GM06990 (cell line): ENCODE data around the gene OR9A4.

Experiments
- DNase-seq: peaks from one replicate; pipeline ENCODE4 v3.0.0-alpha.2; 2011; ENCODE audit not compliant: insufficient read length; ENCODE audit errors: extremely low read depth
- H3K27me3 ChIP-seq: replicated peaks from 2 replicates; pipeline ENCODE4 v1.6.0; 2011; ENCODE audit warnings: low read length; ENCODE audit not compliant: control insufficient read depth, insufficient read depth
- H3K36me3 ChIP-seq: 2 replicates; pipeline ENCODE4 v1.5.1; 2011; ENCODE audit warnings: low read length; ENCODE audit not compliant: control insufficient read depth, insufficient read depth
- H3K4me3 ChIP-seq: replicated peaks from 2 replicates; pipeline ENCODE4 v1.5.1; 2011; ENCODE audit warnings: low read depth, mild to moderate bottlenecking, control low read depth, low read length
- TF ChIP-seq, protein P1 (sequence below): IDR thresholded peaks from 2 replicates; pipeline ENCODE4 v1.5.1; 2011; ENCODE audit warnings: low read length, control low read depth, mild to moderate bottlenecking, inconsistent platforms; ENCODE audit not compliant: insufficient read depth, poor library complexity, severe bottlenecking

Gene OR9A4

DNA sequence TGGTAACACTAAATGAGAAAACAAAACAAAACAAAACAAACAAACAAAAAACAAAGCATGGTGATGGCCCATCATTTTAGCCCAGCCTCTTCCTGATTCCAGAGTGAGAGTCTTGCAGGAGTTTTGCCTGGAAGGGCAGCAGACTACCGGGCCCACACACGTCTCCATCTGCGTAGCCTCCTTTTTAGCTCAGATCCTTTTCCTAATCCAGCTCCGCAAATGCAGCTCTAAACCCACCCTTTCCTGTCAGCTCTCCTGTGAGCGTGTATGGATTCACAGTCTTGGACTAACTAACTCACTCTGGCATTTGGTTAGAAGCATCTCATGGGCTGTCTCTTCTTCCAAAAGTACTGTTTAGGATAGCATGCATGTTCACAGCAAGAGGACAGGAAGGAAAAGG is 14.0 kb downstream of the OR9A4 start:
- no peak overlapping the region for H3K4me3 ChIP-seq
- H3K27me3 ChIP-seq = no peaks in the 10 kb centered on the region; the same call in 1 of the 2 replicates
- no peaks in the 10 kb centered on the region for H3K36me3 ChIP-seq
- TF ChIP-seq, protein P1, sequence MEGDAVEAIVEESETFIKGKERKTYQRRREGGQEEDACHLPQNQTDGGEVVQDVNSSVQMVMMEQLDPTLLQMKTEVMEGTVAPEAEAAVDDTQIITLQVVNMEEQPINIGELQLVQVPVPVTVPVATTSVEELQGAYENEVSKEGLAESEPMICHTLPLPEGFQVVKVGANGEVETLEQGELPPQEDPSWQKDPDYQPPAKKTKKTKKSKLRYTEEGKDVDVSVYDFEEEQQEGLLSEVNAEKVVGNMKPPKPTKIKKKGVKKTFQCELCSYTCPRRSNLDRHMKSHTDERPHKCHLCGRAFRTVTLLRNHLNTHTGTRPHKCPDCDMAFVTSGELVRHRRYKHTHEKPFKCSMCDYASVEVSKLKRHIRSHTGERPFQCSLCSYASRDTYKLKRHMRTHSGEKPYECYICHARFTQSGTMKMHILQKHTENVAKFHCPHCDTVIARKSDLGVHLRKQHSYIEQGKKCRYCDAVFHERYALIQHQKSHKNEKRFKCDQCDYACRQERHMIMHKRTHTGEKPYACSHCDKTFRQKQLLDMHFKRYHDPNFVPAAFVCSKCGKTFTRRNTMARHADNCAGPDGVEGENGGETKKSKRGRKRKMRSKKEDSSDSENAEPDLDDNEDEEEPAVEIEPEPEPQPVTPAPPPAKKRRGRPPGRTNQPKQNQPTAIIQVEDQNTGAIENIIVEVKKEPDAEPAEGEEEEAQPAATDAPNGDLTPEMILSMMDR = no peak
- no peak for DNase-seq

DNA sequence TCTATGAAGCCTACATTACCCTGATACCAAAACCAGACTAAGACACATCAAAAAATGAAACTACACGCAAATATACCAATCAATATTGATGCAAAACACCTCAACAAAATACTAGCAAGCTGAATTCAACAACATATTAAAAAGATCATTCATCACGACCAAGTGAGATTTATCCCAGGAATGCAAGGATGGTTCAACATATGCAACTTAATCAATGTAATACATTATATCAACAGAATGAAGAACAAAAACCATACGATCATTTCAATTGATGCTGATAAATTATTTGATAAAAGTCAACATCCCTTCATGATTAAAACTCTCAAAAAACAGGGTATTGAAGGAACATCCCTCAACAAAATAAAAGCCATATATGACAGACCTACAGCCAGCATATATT is 24.9 kb downstream of the OR9A4 start:
- DNase-seq = no peak
- TF ChIP-seq, protein P1 = no peak
- Histone ChIP-seq H3K4me3 (no peak overlapping the region), H3K36me3 (no peaks in the 10 kb centered on the region), H3K27me3 (no peaks in the 10 kb centered on the region)

- TF ChIP-seq, protein P1 = no peak
- DNase-seq = no peak
- Histone ChIP-seq H3K36me3 (no peaks in the 10 kb centered on the region), H3K4me3 (no peak overlapping the region), H3K27me3 (no peaks in the 10 kb centered on the region)
Observed at GRCh38 chr7:141943846-141944245, 27.6 kb downstream of the OR9A4 start.

DNA sequence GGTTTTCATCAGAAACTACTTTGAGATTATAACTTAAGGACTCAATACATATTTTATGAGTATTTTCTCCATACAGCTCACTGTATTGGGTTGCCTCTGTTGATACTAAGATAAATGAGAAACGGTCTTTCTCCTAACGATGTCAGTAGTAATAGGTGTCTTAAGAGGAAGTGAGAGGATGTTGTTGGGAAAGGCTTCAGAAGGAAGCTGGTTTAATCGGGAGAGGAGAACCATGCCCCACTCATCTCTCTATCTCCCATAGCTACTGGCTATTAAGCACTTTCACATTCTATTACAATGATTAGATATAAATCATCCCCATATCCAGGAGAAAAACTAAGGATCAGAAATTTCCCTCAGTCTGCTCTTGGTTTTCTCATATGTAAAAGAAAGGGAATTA is 28.6 kb downstream of the OR9A4 start:
- no peak for DNase-seq
- Histone ChIP-seq H3K4me3 (no peak overlapping the region), H3K36me3 (no peaks in the 10 kb centered on the region), H3K27me3 (no peaks in the 10 kb centered on the region)
- TF ChIP-seq, protein P1 = no peak

DNA sequence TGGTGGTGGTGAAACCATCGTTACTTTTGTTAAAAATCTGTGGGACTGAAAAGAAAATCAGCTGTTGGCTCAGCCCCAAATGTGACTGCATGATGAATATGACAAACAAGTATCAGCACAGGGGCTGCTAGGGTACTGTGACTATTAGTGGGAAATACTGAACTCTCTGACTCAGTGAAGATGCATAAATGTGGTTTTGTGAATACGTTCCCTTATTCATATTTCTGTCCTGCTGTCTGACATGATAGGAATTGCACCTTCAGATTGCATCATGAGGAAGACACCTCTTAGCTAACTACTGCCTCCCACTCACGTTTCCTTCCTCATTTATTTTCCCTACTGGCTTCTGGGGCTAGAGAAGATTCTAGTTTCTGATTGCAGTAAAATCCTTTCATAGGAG is 29.2 kb downstream of the OR9A4 start:
- TF ChIP-seq, protein P1 = no peak
- DNase-seq = no peak
- Histone ChIP-seq H3K27me3 (no peaks in the 10 kb centered on the region), H3K4me3 (no peak overlapping the region), H3K36me3 (no peaks in the 10 kb centered on the region)

GRCh38 chr7:141946796-141947195 is 30.6 kb downstream of the OR9A4 start, which contains the start of gene CLEC5A:
Gene CLEC5A (minus strand): TSS chr7:141946974. CDS start chr7:141946292, 682 bp downstream.
- TF ChIP-seq, protein P1 = no peak
- H3K36me3 ChIP-seq = no peaks in the 10 kb centered on the region
- H3K4me3 ChIP-seq = no peak within 1 kb of the TSS
- no peak for DNase-seq
- no peaks in the 10 kb centered on the region for H3K27me3 ChIP-seq
